Activated CD8-positive, alpha-beta T cell treated with anti-CD3 and anti-CD28 coated beads for 36 hours (primary cell): ENCODE data around the gene FAM78B. TPM values are rescaled to one million over a fixed set of nuclear protein-coding genes. Genes with fewer than 3 reads are reported as not detected.

Experiments
- ATAC-seq: fragments of 200-7000 bp; cut with Tn5 transposase; one replicate; pipeline ENCODE4 v1.10.0; 2021; ENCODE audit warnings: mild to moderate bottlenecking, moderate library complexity
- CTCF ChIA-PET: fragments of 350-600 bp; sonication (Branson Sonifier 250); formaldehyde crosslinking; loops from one replicate; lab custom pipeline; 2021; ENCODE audit warnings: antibody characterized with exemption; lab: Charles Lee
- POLR2A ChIA-PET: fragments of 350-600 bp; sonication (Branson Sonifier 250); formaldehyde crosslinking; loops from one replicate; lab custom pipeline; 2021; ENCODE audit warnings: antibody characterized with exemption; lab: Charles Lee
- DNase-seq: peaks from one replicate; pipeline ENCODE4 v3.0.0-alpha.2; 2020
- H3K27ac Mint-ChIP-seq: one replicate; pipeline ENCODE4 v1.8.0; 2021; ENCODE audit warnings: mild to moderate bottlenecking, mixed read lengths
- H3K27me3 Mint-ChIP-seq: one replicate; pipeline ENCODE4 v1.8.0; 2021; ENCODE audit warnings: mixed read lengths
- H3K36me3 Mint-ChIP-seq: one replicate; pipeline ENCODE4 v1.8.0; 2021; ENCODE audit warnings: low read depth, mixed read lengths
- H3K4me1 Mint-ChIP-seq: one replicate; pipeline ENCODE4 v1.8.0; 2021; ENCODE audit warnings: low read depth, mixed read lengths
- H3K4me3 Mint-ChIP-seq: one replicate; pipeline ENCODE4 v1.8.0; 2021; ENCODE audit warnings: mild to moderate bottlenecking, moderate library complexity, mixed read lengths
- H3K9me3 Mint-ChIP-seq: one replicate; pipeline ENCODE4 v1.8.0; 2021; ENCODE audit warnings: mixed read lengths
- CTCF ChIP-seq: fragments of 200-600 bp; IDR thresholded peaks from one replicate; pipeline ENCODE4 v1.8.0; 2022; ENCODE audit warnings: antibody characterized with exemption, mild to moderate bottlenecking
- intact Hi-C: fragments of 100-400 bp; cut with micrococcal nuclease; formaldehyde crosslinking; loops from one replicate; pipeline ENCODE4 v1.10.0; 2022
- total RNA-seq, 2 experiments: library from RNA; stranded (reverse); gene quantifications; one replicate each; pipeline ENCODE4 v1.2.3, GENCODE V29; 2021

FAM78B gene
- total RNA-seq, 2 experiments from 2014 or later: 0.20 TPM; not detected in 1

GRCh38 chr1:166039436-166040201 lies 127.2 kb downstream of the FAM78B start:
- intact Hi-C loops: no loop called here
- TF ChIP-seq CTCF: no peak
- Mint-ChIP-seq H3K4me3 (no peak overlapping the region), H3K36me3 (no peaks in the 10 kb centered on the region), H3K27ac (no peak overlapping the region), H3K27me3 (peaks cover 10% of the 10 kb centered on the region), H3K4me1 (no peaks in the 10 kb centered on the region), H3K9me3 (no peaks in the 10 kb centered on the region)
- DNase-seq (no peak), ATAC-seq (no peak)
- ChIA-PET CTCF (no interaction called here), POLR2A (no interaction called here)

GRCh38 chr1:166036092-166036491 lies 130.7 kb downstream of the FAM78B start:
- no peak for TF ChIP-seq CTCF
- ATAC-seq (no peak), DNase-seq (no peak)
- intact Hi-C loops: no loop called here
- Mint-ChIP-seq H3K27ac (no peak overlapping the region), H3K36me3 (no peaks in the 10 kb centered on the region), H3K4me1 (no peaks in the 10 kb centered on the region), H3K4me3 (no peak overlapping the region), H3K27me3 (peaks cover 3% of the 10 kb centered on the region), H3K9me3 (no peaks in the 10 kb centered on the region)
- ChIA-PET CTCF (no interaction called here), POLR2A (no interaction called here)

- H3K9me3 Mint-ChIP-seq: no peaks in the 10 kb centered on the region
- no peaks in the 10 kb centered on the region for H3K36me3 Mint-ChIP-seq
- POLR2A ChIA-PET: no interaction called here
- peaks cover 4% of the 10 kb centered on the region for H3K27me3 Mint-ChIP-seq
- ATAC-seq (no peak), DNase-seq (no peak)
- no peak overlapping the region for H3K4me3 Mint-ChIP-seq
- no peak overlapping the region for H3K27ac Mint-ChIP-seq
- no peaks in the 10 kb centered on the region for H3K4me1 Mint-ChIP-seq
- CTCF ChIA-PET: interaction anchor here (1.4 kb wide), 1 partner anchor 17 kb away, joined by 4 read pairs; no protein-coding TSS in a partner anchor
- intact Hi-C loops: no loop called here
- TF ChIP-seq CTCF: no peak
These were observed 134.0 kb downstream of the FAM78B start for GRCh38 chr1:166032572-166033371.

GRCh38 chr1:166031932-166032571 lies 134.7 kb downstream of the FAM78B start:
- TF ChIP-seq CTCF: no peak
- intact Hi-C loops: no loop called here
- Mint-ChIP-seq H3K27me3 (peaks cover 8% of the 10 kb centered on the region), H3K9me3 (no peaks in the 10 kb centered on the region), H3K27ac (no peak overlapping the region), H3K36me3 (no peaks in the 10 kb centered on the region), H3K4me1 (no peaks in the 10 kb centered on the region), H3K4me3 (no peak overlapping the region)
- POLR2A ChIA-PET: no interaction called here
- CTCF ChIA-PET: interaction anchor here (1.4 kb wide), 1 partner anchor 18 kb away, joined by 4 read pairs; no protein-coding TSS in a partner anchor
- ATAC-seq (no peak), DNase-seq (no peak)
